H1 (cell line): ENCODE results near the gene COL4A2.

Experiments
- BRCA1 ChIP-seq: IDR thresholded peaks from 2 replicates; pipeline ENCODE4 v1.6.1; 2012; ENCODE audit warnings: low read depth, low read length, improper control_type of control experiment
- SIN3A ChIP-seq, 2 experiments: IDR thresholded peaks in 1 of 2; conservative IDR thresholded peaks in 1 of 2; 2 replicates each; pipeline ENCODE4 v1.6.1; 2011 to 2012; ENCODE audit warnings: low read length in 2 of 2, improper control_type of control experiment in 1 of 2, low read depth in 1 of 2, mild to moderate bottlenecking in 1 of 2
- SIX5 ChIP-seq: IDR thresholded peaks from 2 replicates; pipeline ENCODE4 v1.6.1; 2011; ENCODE audit warnings: mild to moderate bottlenecking, low read depth, low read length
- TF ChIP-seq, protein P1 (sequence below), 3 experiments: IDR thresholded peaks; 1 replicate in 2 of 3; 2 replicates in 1 of 3; pipeline versions ENCODE4 v1.5.1 to v1.6.1; 2011; ENCODE audit warnings: low read length in 3 of 3, mild to moderate bottlenecking in 3 of 3, inconsistent platforms in 2 of 3, low read depth in 1 of 3, moderate library complexity in 1 of 3; ENCODE audit not compliant: insufficient read depth in 1 of 3; ENCODE audit errors: control extremely low read depth in 1 of 3

DNA sequence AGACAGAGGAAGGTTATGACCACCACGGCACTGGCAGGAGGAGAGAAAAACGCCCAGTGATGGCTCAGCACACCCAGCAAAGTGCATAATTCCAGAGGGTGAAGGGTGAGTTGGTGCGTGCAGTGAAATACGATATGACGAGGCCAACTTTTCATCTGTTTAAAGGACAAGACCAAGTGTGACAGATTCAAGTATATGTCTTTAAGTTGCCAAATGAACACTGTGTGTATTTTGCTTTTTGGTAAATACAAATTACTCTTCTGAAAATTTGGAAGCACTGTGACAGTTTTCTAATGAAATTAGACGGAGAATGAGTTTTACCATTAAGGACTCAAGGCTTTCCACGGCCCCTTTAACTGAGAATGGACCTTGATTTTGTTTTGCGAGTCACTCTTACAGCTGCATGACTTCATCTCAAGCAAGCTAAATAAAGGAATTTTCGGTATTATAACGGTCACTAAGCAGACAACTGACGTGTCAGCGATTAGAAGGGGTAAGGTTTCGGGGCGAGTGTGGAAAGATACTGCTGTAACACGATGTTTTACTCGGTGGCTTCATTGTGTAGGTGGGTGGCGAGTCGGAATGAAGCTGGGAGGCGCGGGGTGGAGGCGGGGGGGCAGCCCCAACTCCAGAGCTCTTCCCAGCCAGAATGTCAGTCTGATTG is 22.8 kb downstream of the COL4A2 start:
- TF ChIP-seq, protein P1, sequence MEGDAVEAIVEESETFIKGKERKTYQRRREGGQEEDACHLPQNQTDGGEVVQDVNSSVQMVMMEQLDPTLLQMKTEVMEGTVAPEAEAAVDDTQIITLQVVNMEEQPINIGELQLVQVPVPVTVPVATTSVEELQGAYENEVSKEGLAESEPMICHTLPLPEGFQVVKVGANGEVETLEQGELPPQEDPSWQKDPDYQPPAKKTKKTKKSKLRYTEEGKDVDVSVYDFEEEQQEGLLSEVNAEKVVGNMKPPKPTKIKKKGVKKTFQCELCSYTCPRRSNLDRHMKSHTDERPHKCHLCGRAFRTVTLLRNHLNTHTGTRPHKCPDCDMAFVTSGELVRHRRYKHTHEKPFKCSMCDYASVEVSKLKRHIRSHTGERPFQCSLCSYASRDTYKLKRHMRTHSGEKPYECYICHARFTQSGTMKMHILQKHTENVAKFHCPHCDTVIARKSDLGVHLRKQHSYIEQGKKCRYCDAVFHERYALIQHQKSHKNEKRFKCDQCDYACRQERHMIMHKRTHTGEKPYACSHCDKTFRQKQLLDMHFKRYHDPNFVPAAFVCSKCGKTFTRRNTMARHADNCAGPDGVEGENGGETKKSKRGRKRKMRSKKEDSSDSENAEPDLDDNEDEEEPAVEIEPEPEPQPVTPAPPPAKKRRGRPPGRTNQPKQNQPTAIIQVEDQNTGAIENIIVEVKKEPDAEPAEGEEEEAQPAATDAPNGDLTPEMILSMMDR (IDR thresholded peaks at IDR 0.05; ENCODE audit: control extremely low read depth in 1 of 3, insufficient read depth in 1 of 3, low read depth in 1 of 3, low read length in 3 of 3) = no peak
- no peak for TF ChIP-seq SIN3A (conservative IDR thresholded peaks at IDR 0.05 in 1 of 2, IDR thresholded peaks at IDR 0.05 in 1 of 2; ENCODE audit: low read depth in 1 of 2, low read length in 2 of 2)
- TF ChIP-seq SIX5 = no peak
- no peak for TF ChIP-seq BRCA1
